Brain microvascular endothelial cell (primary cell): ENCODE data around the gene AP2A1.

Experiments
- DNase-seq: peaks from one replicate; pipeline ENCODE4 v3.0.0-alpha.2; 2020
- H3K27ac ChIP-seq: fragments of 250-450 bp; sonication (Bioruptor Pico); 2 replicates; pipeline ENCODE4 v1.5.1; 2020; ENCODE audit warnings: mild to moderate bottlenecking, moderate library complexity
- H3K27me3 ChIP-seq: fragments of 250-450 bp; sonication (Bioruptor Pico); replicated peaks from 2 replicates; pipeline ENCODE4 v1.5.1; 2020; ENCODE audit warnings: mild to moderate bottlenecking
- H3K36me3 ChIP-seq: fragments of 250-450 bp; sonication (Bioruptor Pico); replicated peaks from 2 replicates; pipeline ENCODE4 v1.5.1; 2020; ENCODE audit warnings: mild to moderate bottlenecking
- H3K4me3 ChIP-seq: 2 replicates; pipeline ENCODE4 v1.5.1; 2011; ENCODE audit warnings: low read depth, mild to moderate bottlenecking, control low read depth, low read length, moderate library complexity
- in situ Hi-C: cut with HindIII; loops from 2 replicates; pipeline ENCODE4 v1.10.0; 2017; ENCODE audit warnings: low sequenced_read_pairs, low pct_ligation_motif_present
- TF ChIP-seq, protein P1 (sequence below): IDR thresholded peaks from 2 replicates; pipeline ENCODE4 v1.5.1; 2011; ENCODE audit warnings: low read depth, mild to moderate bottlenecking, moderate library complexity, low read length, control low read depth, inconsistent platforms; ENCODE audit errors: missing control alignments

AP2A1 gene

DNA sequence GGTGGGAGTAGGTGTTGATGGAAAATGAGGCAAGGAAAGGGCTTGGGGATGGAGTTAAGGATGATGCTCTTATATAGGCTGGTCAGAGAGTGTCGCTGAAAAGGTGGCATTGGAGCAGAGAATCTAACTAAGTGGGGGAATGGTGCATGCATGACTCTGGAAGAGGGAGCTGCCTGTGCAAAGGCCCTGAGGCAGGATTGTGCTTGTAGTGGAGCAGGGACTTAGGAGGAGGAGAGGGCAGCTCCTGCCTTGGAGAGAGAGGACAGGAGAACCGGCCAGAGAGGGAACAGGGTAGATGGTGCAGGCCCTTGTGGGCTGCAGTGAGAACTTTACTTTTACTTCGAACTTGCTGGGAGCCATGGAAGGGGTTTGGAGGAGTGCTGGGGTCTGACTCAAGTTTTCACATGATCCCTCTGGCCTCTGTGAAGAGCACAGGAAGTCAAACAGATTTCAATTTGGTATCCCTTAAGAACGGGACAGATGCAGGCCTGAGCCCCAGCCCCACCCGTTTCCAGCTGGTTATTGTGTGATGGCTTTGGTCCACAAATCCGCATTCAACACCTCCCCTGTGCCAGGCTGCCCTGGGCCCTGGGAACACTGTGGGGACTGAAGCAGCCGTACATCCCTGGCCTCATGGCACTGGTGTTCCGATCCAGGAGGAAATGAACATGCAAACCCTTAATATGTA lies 7.0 kb downstream of the AP2A1 start:
- H3K36me3 ChIP-seq = peaks cover 9% of the 10 kb centered on the region
- DNase-seq = no peak
- H3K27me3 ChIP-seq = no peaks in the 10 kb centered on the region
- H3K4me3 ChIP-seq = no peak overlapping the region
- TF ChIP-seq, protein P1, sequence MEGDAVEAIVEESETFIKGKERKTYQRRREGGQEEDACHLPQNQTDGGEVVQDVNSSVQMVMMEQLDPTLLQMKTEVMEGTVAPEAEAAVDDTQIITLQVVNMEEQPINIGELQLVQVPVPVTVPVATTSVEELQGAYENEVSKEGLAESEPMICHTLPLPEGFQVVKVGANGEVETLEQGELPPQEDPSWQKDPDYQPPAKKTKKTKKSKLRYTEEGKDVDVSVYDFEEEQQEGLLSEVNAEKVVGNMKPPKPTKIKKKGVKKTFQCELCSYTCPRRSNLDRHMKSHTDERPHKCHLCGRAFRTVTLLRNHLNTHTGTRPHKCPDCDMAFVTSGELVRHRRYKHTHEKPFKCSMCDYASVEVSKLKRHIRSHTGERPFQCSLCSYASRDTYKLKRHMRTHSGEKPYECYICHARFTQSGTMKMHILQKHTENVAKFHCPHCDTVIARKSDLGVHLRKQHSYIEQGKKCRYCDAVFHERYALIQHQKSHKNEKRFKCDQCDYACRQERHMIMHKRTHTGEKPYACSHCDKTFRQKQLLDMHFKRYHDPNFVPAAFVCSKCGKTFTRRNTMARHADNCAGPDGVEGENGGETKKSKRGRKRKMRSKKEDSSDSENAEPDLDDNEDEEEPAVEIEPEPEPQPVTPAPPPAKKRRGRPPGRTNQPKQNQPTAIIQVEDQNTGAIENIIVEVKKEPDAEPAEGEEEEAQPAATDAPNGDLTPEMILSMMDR = no peak
- in situ Hi-C loops = no loop called here
- H3K27ac ChIP-seq = no peak overlapping the region

DNA sequence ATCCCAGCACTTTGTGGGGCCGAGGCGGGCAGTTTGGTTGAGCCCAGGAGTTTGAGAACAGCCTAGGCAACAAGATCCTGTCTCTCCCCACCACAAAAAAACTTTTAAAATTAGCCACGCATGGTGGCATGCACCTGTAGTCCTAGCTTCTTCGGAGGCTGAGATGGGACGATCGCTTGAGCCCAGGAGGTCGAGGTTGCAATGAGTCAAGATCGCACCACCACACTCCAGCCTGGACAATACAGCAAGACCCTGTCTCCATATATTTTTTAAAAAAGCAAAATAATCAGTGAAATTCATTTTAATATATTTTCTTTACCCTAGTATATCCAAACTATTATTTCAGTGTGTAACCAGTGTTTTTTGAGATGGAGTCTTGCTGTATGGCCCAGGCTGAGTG lies 8.2 kb downstream of the AP2A1 start:
- DNase-seq = no peak
- in situ Hi-C loops = no loop called here
- Histone ChIP-seq H3K4me3 (no peak overlapping the region), H3K36me3 (peaks cover 9% of the 10 kb centered on the region), H3K27ac (no peak overlapping the region), H3K27me3 (no peaks in the 10 kb centered on the region)
- TF ChIP-seq, protein P1 = no peak

DNA sequence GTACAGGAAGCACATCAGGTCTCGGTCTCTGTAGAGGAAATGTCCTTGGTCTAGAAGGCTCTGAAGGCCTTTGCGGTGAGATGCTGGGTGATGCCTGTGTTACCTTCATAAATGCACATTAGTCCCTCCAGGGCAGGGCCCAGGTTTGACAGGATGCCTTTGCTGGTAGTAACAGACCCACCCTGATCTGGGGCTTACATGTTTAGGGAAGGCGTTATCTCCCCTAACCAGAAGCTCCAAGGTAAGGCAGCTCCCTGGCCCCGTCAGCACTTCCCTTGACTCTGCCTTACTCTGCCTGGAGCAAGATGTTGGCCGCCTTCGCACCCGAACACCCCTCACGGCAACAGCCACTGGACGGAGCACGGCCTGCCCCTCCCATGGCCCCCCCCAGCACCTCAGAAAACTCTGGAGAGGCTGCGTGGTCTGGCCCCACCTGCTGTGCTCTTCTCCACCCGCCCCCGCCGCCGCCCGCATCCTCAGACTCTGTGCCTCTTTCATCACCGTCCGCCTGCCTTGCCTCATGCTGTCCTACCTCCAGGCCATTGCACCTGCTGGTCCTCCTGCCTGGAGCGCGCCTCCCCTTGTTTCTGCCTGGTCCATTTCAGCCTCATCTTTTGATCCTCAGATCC lies 9.1 kb downstream of the AP2A1 start:
- H3K4me3 ChIP-seq = no peak overlapping the region
- TF ChIP-seq, protein P1 = no peak
- no peak overlapping the region for H3K27ac ChIP-seq
- peaks cover 9% of the 10 kb centered on the region for H3K36me3 ChIP-seq
- no peak for DNase-seq
- in situ Hi-C loops = no loop called here
- H3K27me3 ChIP-seq = no peaks in the 10 kb centered on the region

DNA sequence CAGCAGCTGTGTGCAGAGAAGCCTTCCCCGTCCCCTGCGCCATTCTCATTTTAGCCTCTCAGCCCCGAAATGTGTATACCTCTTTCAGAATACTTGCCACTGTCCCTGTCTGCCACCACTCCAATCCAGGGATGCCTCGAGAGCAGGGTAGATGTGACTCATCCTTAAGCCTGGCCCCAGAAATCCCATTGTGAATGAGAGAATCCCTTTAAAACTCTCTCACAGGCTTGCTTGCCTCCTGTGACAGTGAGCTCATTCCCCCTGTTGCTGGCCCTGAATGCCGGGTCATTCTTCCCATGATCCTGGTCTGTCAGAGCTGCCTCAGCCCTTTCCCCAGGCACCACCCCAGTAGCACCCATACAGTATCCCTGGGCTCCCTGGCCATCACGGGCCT lies 9.6 kb downstream of the AP2A1 start:
- no peak overlapping the region for H3K4me3 ChIP-seq
- TF ChIP-seq, protein P1 = no peak
- H3K27me3 ChIP-seq = no peaks in the 10 kb centered on the region
- in situ Hi-C loops = no loop called here
- no peak for DNase-seq
- H3K27ac ChIP-seq = no peak overlapping the region
- H3K36me3 ChIP-seq = peaks cover 9% of the 10 kb centered on the region

DNA sequence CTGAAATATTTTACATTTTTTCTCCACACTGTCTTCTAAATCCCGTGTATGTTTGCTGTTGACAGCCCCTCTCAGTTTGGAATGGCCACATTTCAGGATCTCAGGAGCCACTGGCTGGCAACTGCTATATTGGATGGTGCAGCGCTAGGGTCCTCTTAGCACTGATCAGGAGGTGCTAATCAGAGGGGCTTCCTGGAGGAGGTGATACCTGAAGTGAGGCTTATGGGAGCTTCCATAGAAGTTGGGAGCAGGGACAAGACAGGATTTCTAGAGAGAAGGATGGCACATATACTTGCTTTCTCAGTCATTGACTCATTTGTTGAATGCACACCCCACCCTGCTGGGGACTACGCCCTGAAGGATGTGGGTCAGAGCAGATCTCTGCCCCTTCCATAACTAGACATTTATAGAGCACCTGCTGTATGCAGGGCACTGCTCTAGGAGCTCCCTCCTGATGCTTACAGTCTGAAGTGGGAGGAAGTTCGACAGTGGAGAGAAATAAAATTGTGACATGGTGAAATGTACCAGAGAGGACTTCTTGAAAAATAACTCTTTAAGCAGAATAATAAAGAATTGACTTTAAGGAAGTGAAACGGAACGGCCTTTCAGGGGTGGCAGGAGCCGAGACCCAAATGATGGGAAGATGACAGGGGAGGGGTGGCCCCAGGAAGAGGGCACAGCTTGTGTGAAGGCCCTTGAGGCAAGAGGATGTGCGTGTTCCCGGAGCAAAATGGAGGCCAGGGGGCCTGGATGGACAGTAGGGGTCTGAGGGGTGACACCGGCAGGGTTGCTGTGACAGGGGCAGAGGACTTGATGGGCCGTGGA lies 13.1 kb downstream of the AP2A1 start:
- Histone ChIP-seq H3K27me3 (no peaks in the 10 kb centered on the region), H3K36me3 (peaks cover 27% of the 10 kb centered on the region), H3K27ac (no peak overlapping the region), H3K4me3 (no peak overlapping the region)
- no peak for DNase-seq
- TF ChIP-seq, protein P1 = no peak
- in situ Hi-C loops = no loop called here
